Measurements from ENCODE around the gene GIMAP8. TPM values are rescaled to one million over a fixed set of nuclear protein-coding genes. Genes with fewer than 3 reads are reported as not detected.
"Not testable (repeated sequence)": the region's sequence is repeated elsewhere in the genome, so short reads cannot be mapped to it uniquely, and the experiment has no call there.

GIMAP8 gene
- total RNA-seq, 1 experiment from 2014 or later, result not detected

DNA sequence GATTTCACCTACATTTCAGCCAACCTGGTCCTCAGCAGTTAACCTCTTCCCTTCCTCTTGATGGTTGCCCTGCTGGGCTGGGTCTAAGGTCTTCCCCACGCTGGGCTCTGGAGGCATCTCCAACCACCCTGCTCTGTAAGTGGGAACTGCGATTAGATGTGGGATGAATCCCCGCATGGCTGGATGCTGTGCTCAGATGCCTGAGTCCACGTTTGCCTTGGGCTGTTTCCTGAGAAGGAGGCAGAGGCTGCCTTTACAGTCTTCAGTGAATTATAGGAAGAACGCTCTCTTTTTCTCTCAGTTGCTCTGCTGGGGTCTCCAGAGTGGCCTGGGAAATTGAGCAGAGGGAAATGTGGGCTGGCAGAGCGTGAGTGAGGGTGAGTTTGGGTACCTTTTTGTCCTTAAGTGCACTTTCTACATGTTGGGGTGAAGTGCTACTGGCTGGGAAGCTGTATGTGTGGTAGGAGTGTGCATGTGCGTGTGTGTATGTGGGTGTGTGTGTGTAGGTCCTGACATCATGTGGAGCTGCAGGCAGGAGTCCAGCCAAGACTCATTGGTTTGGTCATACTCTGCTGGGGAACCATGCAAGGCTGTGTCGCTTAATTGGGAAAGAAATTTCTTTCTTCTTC, 1.5 kb downstream of the GIMAP8 start:
- no peak for DNase-seq (ENCODE audit: low read depth in 1 of 2, low spot score in 2 of 2)
- Histone ChIP-seq H3K36me3 (no peaks in the 10 kb centered on the region), H3K27me3 (replicated peaks) (peaks cover 12% of the 10 kb centered on the region), H3K4me3 (no peak overlapping the region), H3K9me3 (replicated peaks) (no peaks in the 10 kb centered on the region), H3K27ac (no peak overlapping the region), H3K4me1 (replicated peaks) (no peaks in the 10 kb centered on the region)

GRCh38 chr7:150453181-150453580, 2.8 kb downstream of the GIMAP8 start:
- H3K4me3 ChIP-seq, result no peak overlapping the region
- no peak overlapping the region for H3K27ac ChIP-seq
- H3K9me3 ChIP-seq (replicated peaks), result no peaks in the 10 kb centered on the region
- DNase-seq (ENCODE audit: low read depth in 1 of 2, low spot score in 2 of 2), result no peak
- H3K36me3 ChIP-seq, result no peaks in the 10 kb centered on the region
- peaks cover 12% of the 10 kb centered on the region for H3K27me3 ChIP-seq (replicated peaks)
- no peaks in the 10 kb centered on the region for H3K4me1 ChIP-seq (replicated peaks)

- H3K4me1 ChIP-seq (replicated peaks), result no peaks in the 10 kb centered on the region
- peaks cover 11% of the 10 kb centered on the region for H3K27me3 ChIP-seq (replicated peaks)
- H3K9me3 ChIP-seq (replicated peaks), result no peaks in the 10 kb centered on the region
- no peak for DNase-seq (ENCODE audit: low read depth in 1 of 2, low spot score in 2 of 2)
- no peak overlapping the region for H3K27ac ChIP-seq
- H3K4me3 ChIP-seq, result no peak overlapping the region
- H3K36me3 ChIP-seq, result no peaks in the 10 kb centered on the region
These were observed 3.5 kb downstream of the GIMAP8 start for GRCh38 chr7:150453892-150454291.

GRCh38 chr7:150457064-150457463, 6.6 kb downstream of the GIMAP8 start:
- H3K36me3 ChIP-seq; H3K4me1 ChIP-seq (replicated peaks); H3K9me3 ChIP-seq (replicated peaks); H3K27me3 ChIP-seq (replicated peaks); H3K4me3 ChIP-seq; H3K27ac ChIP-seq; DNase-seq (ENCODE audit: low read depth in 1 of 2, low spot score in 2 of 2): not testable (repeated sequence)

- Histone ChIP-seq H3K4me1 (replicated peaks) (no peaks in the 10 kb centered on the region), H3K27ac (no peak overlapping the region), H3K27me3 (replicated peaks) (no peaks in the 10 kb centered on the region), H3K4me3 (no peak overlapping the region), H3K36me3 (no peaks in the 10 kb centered on the region), H3K9me3 (replicated peaks) (no peaks in the 10 kb centered on the region)
- no peak for DNase-seq (ENCODE audit: low read depth in 1 of 2, low spot score in 2 of 2)
These were observed 7.8 kb downstream of the GIMAP8 start for GRCh38 chr7:150458235-150458634.

DNA sequence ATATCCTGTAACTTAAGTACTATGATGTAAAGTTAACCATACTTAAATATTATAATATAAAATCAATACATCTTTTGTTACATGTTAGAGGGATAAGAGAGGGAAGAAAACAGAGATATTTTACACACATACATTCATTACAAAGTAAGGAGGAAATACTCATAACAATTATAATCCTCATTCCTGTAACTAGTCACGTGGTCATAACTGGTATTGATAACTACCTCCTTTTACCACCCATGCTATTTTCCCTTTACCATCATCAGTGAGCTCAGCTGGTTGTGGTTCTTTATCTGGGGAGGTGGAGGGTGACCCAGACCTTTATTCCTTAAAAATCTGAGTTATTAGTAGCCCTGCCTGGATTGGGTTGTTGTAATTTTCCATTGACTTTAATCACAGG, 8.3 kb downstream of the GIMAP8 start:
- DNase-seq (ENCODE audit: low read depth in 1 of 2, low spot score in 2 of 2), result no peak
- no peaks in the 10 kb centered on the region for H3K9me3 ChIP-seq (replicated peaks)
- no peak overlapping the region for H3K27ac ChIP-seq
- no peaks in the 10 kb centered on the region for H3K27me3 ChIP-seq (replicated peaks)
- H3K4me1 ChIP-seq (replicated peaks), result no peaks in the 10 kb centered on the region
- no peak overlapping the region for H3K4me3 ChIP-seq
- H3K36me3 ChIP-seq, result no peaks in the 10 kb centered on the region

DNA sequence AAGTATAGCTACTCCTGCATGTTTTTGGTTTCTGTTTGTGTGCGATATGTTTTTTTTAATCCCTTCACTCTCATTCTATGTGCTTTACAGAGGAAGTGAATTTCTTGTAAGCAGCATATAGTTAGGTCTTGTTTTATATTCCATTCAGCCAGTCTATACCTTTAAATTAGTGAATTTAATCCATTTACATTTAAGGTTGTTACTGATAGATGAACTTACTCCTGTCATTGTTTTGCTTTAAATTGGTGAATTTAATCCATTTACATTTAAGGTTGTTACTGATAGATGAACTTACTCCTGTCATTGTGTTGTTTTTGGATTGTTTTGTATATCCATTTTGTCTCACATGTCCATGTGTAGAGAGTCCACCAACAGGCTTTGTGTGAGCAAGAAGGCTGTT, 11.1 kb downstream of the GIMAP8 start:
- H3K4me1 ChIP-seq (replicated peaks), result no peaks in the 10 kb centered on the region
- no peak for DNase-seq (ENCODE audit: low read depth in 1 of 2, low spot score in 2 of 2)
- H3K27ac ChIP-seq, result no peak overlapping the region
- H3K36me3 ChIP-seq, result no peaks in the 10 kb centered on the region
- H3K9me3 ChIP-seq (replicated peaks), result no peaks in the 10 kb centered on the region
- no peak overlapping the region for H3K4me3 ChIP-seq
- no peaks in the 10 kb centered on the region for H3K27me3 ChIP-seq (replicated peaks)

DNA sequence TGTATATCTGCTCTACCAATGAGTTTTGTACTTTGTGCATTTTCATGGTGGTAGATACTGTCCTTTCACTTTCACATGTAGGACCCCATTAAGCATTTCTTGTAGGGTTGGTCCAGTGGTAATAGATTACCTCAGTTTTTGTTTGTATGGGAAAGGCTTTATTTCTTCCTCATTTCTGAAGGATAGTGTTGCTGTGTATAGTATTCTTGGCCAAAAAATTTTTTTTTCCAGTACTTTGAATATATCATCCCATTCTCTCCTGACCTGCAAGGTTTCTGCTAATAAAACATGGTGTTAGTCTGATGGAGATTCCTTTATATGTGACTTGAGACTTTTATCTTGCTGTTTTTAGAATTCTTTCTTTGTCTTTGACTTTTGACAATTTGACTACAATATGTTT, 12.0 kb downstream of the GIMAP8 start:
- Histone ChIP-seq H3K9me3 (replicated peaks) (no peaks in the 10 kb centered on the region), H3K36me3 (no peaks in the 10 kb centered on the region), H3K4me3 (no peak overlapping the region), H3K4me1 (replicated peaks) (no peaks in the 10 kb centered on the region), H3K27me3 (replicated peaks) (no peaks in the 10 kb centered on the region), H3K27ac (no peak overlapping the region)
- no peak for DNase-seq (ENCODE audit: low read depth in 1 of 2, low spot score in 2 of 2)

- Histone ChIP-seq H3K4me1 (replicated peaks) (no peaks in the 10 kb centered on the region), H3K4me3 (no peak overlapping the region), H3K27ac (no peak overlapping the region), H3K36me3 (no peaks in the 10 kb centered on the region), H3K27me3 (replicated peaks) (no peaks in the 10 kb centered on the region), H3K9me3 (replicated peaks) (no peaks in the 10 kb centered on the region)
- no peak for DNase-seq (ENCODE audit: low read depth in 1 of 2, low spot score in 2 of 2)
These were observed 13.0 kb downstream of the GIMAP8 start for GRCh38 chr7:150463461-150463860.

- H3K9me3 ChIP-seq (replicated peaks), result no peaks in the 10 kb centered on the region
- H3K36me3 ChIP-seq, result no peaks in the 10 kb centered on the region
- H3K4me1 ChIP-seq (replicated peaks), result no peaks in the 10 kb centered on the region
- H3K4me3 ChIP-seq, result no peak overlapping the region
- H3K27ac ChIP-seq, result no peak overlapping the region
- no peaks in the 10 kb centered on the region for H3K27me3 ChIP-seq (replicated peaks)
- DNase-seq (ENCODE audit: low read depth in 1 of 2, low spot score in 2 of 2), result no peak
These were observed 14.5 kb downstream of the GIMAP8 start for GRCh38 chr7:150464962-150465361.

GRCh38 chr7:150465414-150465813, 15.0 kb downstream of the GIMAP8 start:
- Histone ChIP-seq H3K9me3 (replicated peaks) (no peaks in the 10 kb centered on the region), H3K27ac (no peak overlapping the region), H3K4me1 (replicated peaks) (no peaks in the 10 kb centered on the region), H3K4me3 (no peak overlapping the region), H3K36me3 (no peaks in the 10 kb centered on the region), H3K27me3 (replicated peaks) (no peaks in the 10 kb centered on the region)
- no peak for DNase-seq (ENCODE audit: low read depth in 1 of 2, low spot score in 2 of 2)

DNA sequence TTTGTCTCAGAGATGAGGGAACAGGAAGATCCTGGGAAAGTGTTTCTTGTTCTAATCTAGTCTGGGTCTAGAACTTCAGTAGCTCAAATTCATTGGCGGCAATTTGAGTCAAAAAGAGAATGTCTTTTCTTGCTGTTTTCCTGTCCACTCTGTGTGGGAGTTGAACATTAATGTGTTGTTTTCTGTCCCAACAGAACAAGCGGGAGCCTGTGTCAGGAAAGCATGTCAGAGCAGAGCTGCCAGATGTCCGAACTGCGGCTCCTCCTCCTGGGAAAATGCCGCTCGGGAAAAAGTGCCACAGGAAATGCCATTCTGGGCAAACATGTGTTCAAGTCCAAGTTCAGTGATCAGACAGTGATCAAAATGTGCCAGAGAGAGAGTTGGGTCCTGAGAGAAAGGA, 16.0 kb downstream of the GIMAP8 start:
- Histone ChIP-seq H3K4me1 (replicated peaks) (no peaks in the 10 kb centered on the region), H3K4me3 (no peak overlapping the region), H3K9me3 (replicated peaks) (no peaks in the 10 kb centered on the region), H3K27me3 (replicated peaks) (no peaks in the 10 kb centered on the region), H3K27ac (no peak overlapping the region), H3K36me3 (no peaks in the 10 kb centered on the region)
- DNase-seq (ENCODE audit: low read depth in 1 of 2, low spot score in 2 of 2), result no peak

DNA sequence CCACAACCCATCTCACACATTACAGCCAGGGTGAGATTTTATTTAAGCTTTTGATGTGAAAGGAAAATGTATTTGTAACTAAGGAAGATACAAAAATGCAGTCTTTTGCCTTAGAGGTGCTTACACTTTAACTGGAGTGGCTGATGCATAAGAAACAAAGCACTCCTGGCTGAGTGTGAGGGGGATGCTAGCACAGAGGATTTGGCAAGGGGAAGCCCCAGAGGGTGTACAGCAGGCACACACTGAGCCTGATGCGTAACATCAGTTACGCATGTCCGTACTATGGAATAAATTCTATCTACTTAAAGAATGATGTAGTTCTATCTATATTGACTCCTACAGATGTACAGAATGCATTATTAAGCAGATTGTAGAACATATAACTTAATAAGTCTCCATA, 17.8 kb downstream of the GIMAP8 start:
- H3K9me3 ChIP-seq (replicated peaks), result no peaks in the 10 kb centered on the region

GRCh38 chr7:150471886-150472285, 21.5 kb downstream of the GIMAP8 start:
- peaks cover 6% of the 10 kb centered on the region; the same call in 1 of the 2 replicates for H3K27me3 ChIP-seq (replicated peaks)
- DNase-seq (ENCODE audit: low read depth in 1 of 2, low spot score in 2 of 2), result no peak
- no peaks in the 10 kb centered on the region for H3K36me3 ChIP-seq
- no peak overlapping the region for H3K4me3 ChIP-seq
- no peaks in the 10 kb centered on the region for H3K4me1 ChIP-seq (replicated peaks)
- no peak overlapping the region for H3K27ac ChIP-seq
- no peaks in the 10 kb centered on the region for H3K9me3 ChIP-seq (replicated peaks)

More for the DNA sequence above, 17.8 kb downstream of the GIMAP8 start:
- Histone ChIP-seq H3K27ac (no peak overlapping the region), H3K4me1 (replicated peaks) (no peaks in the 10 kb centered on the region), H3K27me3 (replicated peaks) (no peaks in the 10 kb centered on the region), H3K36me3 (no peaks in the 10 kb centered on the region), H3K4me3 (no peak overlapping the region)
- DNase-seq (ENCODE audit: low read depth in 1 of 2, low spot score in 2 of 2), result no peak

- no peak overlapping the region for H3K27ac ChIP-seq
- peaks cover 9% of the 10 kb centered on the region; the same call in 1 of the 2 replicates for H3K27me3 ChIP-seq (replicated peaks)
- no peak for DNase-seq (ENCODE audit: low read depth in 1 of 2, low spot score in 2 of 2)
These were observed 23.5 kb downstream of the GIMAP8 start for GRCh38 chr7:150473902-150474301.

More at GRCh38 chr7:150473902-150474301, 23.5 kb downstream of the GIMAP8 start:
- no peaks in the 10 kb centered on the region for H3K4me1 ChIP-seq (replicated peaks)
- H3K9me3 ChIP-seq (replicated peaks), result no peaks in the 10 kb centered on the region
- no peak overlapping the region for H3K4me3 ChIP-seq
- no peaks in the 10 kb centered on the region for H3K36me3 ChIP-seq

Data from SJSA1 (cell line).